Stimulated activated CD4-positive, alpha-beta T cell treated with anti-CD3 and anti-CD28 coated beads, Interleukin-4, amount 100 ng/mL, for 1 hour (primary cell): ENCODE results near the gene NEUROG2.

Source experiments
- DNase-seq: peaks from one replicate; pipeline ENCODE4 v3.0.0-alpha.2; 2020

Gene NEUROG2

GRCh38 chr4:112472318-112472717 is 43.7 kb downstream of the NEUROG2 start:
- no peak for DNase-seq
